GM12892 (cell line): ENCODE results near the gene SLC7A4.

ENCODE experiments used
- POLR2A ChIP-seq: IDR thresholded peaks from 2 replicates; pipeline ENCODE4 v1.6.1; 2011; ENCODE audit warnings: low read depth, low read length, control low read depth
- POLR2AphosphoS5 ChIP-seq: IDR thresholded peaks from 2 replicates; pipeline ENCODE4 v1.6.1; 2011; ENCODE audit warnings: low read depth, low read length, control low read depth
- TAF1 ChIP-seq: IDR thresholded peaks from 2 replicates; pipeline ENCODE4 v1.6.1; 2011; ENCODE audit warnings: low read depth, mild to moderate bottlenecking, control low read depth, low read length, borderline replicate concordance

GRCh38 chr22:20998411-20999336 is 33.7 kb downstream of the SLC7A4 start:
- TF ChIP-seq POLR2AphosphoS5 (no peak), POLR2A (peak; percentile 17), TAF1 (no peak)
